Astrocyte (in vitro differentiated cells and primary cell): ENCODE measurements around the gene ALG14. TPM values are rescaled to one million over a fixed set of nuclear protein-coding genes. Genes with fewer than 3 reads are reported as not detected.
"Not testable (repeated sequence)": the region's sequence is repeated elsewhere in the genome, so short reads cannot be mapped to it uniquely, and the experiment has no call there.

Experiments used
- DNase-seq: peaks from one replicate; pipeline ENCODE4 v3.0.0-alpha.2; 2010; ENCODE audit warnings: low read depth
- FAIRE-seq: peaks from 2 replicates; lab custom pipeline; 2011; peaks lifted over from hg19 to GRCh38; lab: Jason Lieb, UNC
- H2AFZ ChIP-seq: 2 replicates; pipeline ENCODE4 v1.6.0; 2012; ENCODE audit warnings: low read depth, low read length, inconsistent platforms
- H3K27ac ChIP-seq: 2 replicates; pipeline ENCODE4 v1.5.1; 2011; ENCODE audit warnings: low read depth, low read length, inconsistent platforms
- H3K27me3 ChIP-seq: 2 replicates; pipeline ENCODE4 v1.6.0; 2011; ENCODE audit warnings: low read length, inconsistent platforms; ENCODE audit not compliant: insufficient read depth
- H3K36me3 ChIP-seq: 2 replicates; pipeline ENCODE4 v1.5.1; 2011; ENCODE audit warnings: low read length, inconsistent platforms; ENCODE audit not compliant: insufficient read depth
- H3K4me1 ChIP-seq: 2 replicates; pipeline ENCODE4 v1.5.1; 2011; ENCODE audit warnings: low read length, inconsistent platforms; ENCODE audit not compliant: insufficient read depth
- H3K4me2 ChIP-seq: 2 replicates; pipeline ENCODE4 v1.6.0; 2012; ENCODE audit warnings: low read length, inconsistent platforms
- H3K4me3 ChIP-seq: 2 replicates; pipeline ENCODE4 v1.5.1; 2011; ENCODE audit warnings: low read depth, mild to moderate bottlenecking, low read length, inconsistent platforms; ENCODE audit not compliant: insufficient read depth
- H3K79me2 ChIP-seq: 2 replicates; pipeline ENCODE4 v1.6.0; 2012; ENCODE audit warnings: mild to moderate bottlenecking, low read length, inconsistent platforms; ENCODE audit not compliant: insufficient read depth
- H3K9ac ChIP-seq: 2 replicates; pipeline ENCODE4 v1.6.0; 2012; ENCODE audit warnings: mild to moderate bottlenecking, low read length, inconsistent platforms
- H3K9me3 ChIP-seq: 2 replicates; pipeline ENCODE4 v1.5.1; 2012; ENCODE audit warnings: low read depth, mild to moderate bottlenecking, low read length, inconsistent platforms; ENCODE audit not compliant: insufficient read depth
- H4K20me1 ChIP-seq: 2 replicates; pipeline ENCODE4 v1.6.0; 2012; ENCODE audit warnings: low read length, inconsistent platforms; ENCODE audit not compliant: insufficient read depth
- H3K27ac Mint-ChIP-seq: one replicate; pipeline ENCODE4 v1.8.0; 2021; ENCODE audit warnings: mild to moderate bottlenecking, mixed read lengths; ENCODE audit not compliant: unreplicated experiment
- H3K27me3 Mint-ChIP-seq: one replicate; pipeline ENCODE4 v1.8.0; 2021; ENCODE audit warnings: low read depth, mixed read lengths; ENCODE audit not compliant: unreplicated experiment
- H3K36me3 Mint-ChIP-seq: one replicate; pipeline ENCODE4 v1.8.0; 2021; ENCODE audit warnings: low read depth, mixed read lengths; ENCODE audit not compliant: unreplicated experiment
- H3K4me1 Mint-ChIP-seq: one replicate; pipeline ENCODE4 v1.8.0; 2021; ENCODE audit warnings: low read depth, mixed read lengths; ENCODE audit not compliant: unreplicated experiment
- H3K4me3 Mint-ChIP-seq: one replicate; pipeline ENCODE4 v1.8.0; 2021; ENCODE audit warnings: mild to moderate bottlenecking, moderate library complexity, mixed read lengths; ENCODE audit not compliant: unreplicated experiment
- H3K9me3 Mint-ChIP-seq: one replicate; pipeline ENCODE4 v1.8.0; 2021; ENCODE audit warnings: mild to moderate bottlenecking, mixed read lengths; ENCODE audit not compliant: unreplicated experiment
- EZH2 ChIP-seq: IDR thresholded peaks from 2 replicates; pipeline ENCODE4 v1.6.1; 2012; ENCODE audit warnings: mild to moderate bottlenecking, low read length, inconsistent platforms; ENCODE audit not compliant: insufficient read depth
- total RNA-seq: library from RNA; stranded (reverse); gene quantifications from 2 replicates; pipeline ENCODE4 v1.2.1, GENCODE V29; 2021
- TF ChIP-seq, protein P1 (sequence below): IDR thresholded peaks from 2 replicates; pipeline ENCODE4 v1.5.1; 2011; ENCODE audit warnings: low read depth, mild to moderate bottlenecking, inconsistent platforms, low read length, moderate library complexity; ENCODE audit not compliant: insufficient read depth

The ALG14 gene
- total RNA-seq, 1 donor from 2014 or later: 6.9 TPM

DNA sequence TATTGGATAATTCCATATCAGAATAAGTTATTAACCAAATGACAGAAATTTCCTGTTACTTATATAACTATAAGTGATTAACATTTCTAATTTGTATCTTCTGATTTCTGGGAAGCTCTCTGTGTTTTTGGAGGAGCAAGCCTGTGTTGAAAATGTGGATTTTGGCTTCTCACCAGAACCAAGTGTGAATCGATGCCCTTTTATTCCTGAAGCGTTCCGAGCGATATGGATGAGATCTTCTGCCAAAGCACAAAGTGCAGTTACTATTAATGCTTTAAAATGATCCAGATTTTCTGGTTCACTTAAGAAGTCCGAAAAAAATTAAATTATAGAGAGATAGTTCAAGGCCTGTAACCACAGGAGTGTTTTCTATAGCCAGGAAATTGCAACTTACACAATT, 22.8 kb downstream of the ALG14 start:
- Histone ChIP-seq H3K4me2 (no peak overlapping the region), H4K20me1 (no peaks in the 10 kb centered on the region), H3K9ac (no peak overlapping the region), H3K9me3 (no peaks in the 10 kb centered on the region), H2AFZ (no peak overlapping the region), H3K4me1 (no peaks in the 10 kb centered on the region), H3K27me3 (no peaks in the 10 kb centered on the region), H3K36me3 (no peaks in the 10 kb centered on the region), H3K4me3 (no peak overlapping the region), H3K79me2 (no peaks in the 10 kb centered on the region), H3K27ac (no peak overlapping the region)
- H3K27me3 Mint-ChIP-seq: no peaks in the 10 kb centered on the region
- no peaks in the 10 kb centered on the region for H3K9me3 Mint-ChIP-seq
- no peak overlapping the region for H3K4me3 Mint-ChIP-seq
- no peak for FAIRE-seq
- no peak for DNase-seq
- no peak overlapping the region for H3K27ac Mint-ChIP-seq
- no peaks in the 10 kb centered on the region for H3K36me3 Mint-ChIP-seq
- H3K4me1 Mint-ChIP-seq: no peaks in the 10 kb centered on the region
- TF ChIP-seq EZH2: no peak
- TF ChIP-seq, protein P1, sequence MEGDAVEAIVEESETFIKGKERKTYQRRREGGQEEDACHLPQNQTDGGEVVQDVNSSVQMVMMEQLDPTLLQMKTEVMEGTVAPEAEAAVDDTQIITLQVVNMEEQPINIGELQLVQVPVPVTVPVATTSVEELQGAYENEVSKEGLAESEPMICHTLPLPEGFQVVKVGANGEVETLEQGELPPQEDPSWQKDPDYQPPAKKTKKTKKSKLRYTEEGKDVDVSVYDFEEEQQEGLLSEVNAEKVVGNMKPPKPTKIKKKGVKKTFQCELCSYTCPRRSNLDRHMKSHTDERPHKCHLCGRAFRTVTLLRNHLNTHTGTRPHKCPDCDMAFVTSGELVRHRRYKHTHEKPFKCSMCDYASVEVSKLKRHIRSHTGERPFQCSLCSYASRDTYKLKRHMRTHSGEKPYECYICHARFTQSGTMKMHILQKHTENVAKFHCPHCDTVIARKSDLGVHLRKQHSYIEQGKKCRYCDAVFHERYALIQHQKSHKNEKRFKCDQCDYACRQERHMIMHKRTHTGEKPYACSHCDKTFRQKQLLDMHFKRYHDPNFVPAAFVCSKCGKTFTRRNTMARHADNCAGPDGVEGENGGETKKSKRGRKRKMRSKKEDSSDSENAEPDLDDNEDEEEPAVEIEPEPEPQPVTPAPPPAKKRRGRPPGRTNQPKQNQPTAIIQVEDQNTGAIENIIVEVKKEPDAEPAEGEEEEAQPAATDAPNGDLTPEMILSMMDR: no peak

DNA sequence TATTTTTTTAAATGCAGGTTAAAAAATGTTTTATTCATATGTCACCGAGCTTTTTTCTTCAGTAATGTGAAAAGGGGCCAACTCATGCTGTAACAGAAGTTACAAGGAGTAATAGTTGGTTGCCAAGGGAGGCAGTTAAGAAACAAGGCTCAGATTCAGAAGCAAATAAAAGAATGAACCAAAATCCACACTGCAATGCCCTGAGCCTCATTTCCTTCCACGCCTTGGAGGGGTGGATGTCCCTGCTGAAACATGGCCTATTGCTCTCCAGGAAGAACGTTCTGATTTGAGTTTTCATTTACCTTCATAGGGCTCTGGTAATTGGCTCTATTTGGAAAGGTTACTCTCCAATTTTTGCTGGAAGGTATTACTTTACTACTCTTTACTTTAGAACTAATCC, 24.4 kb downstream of the ALG14 start:
- no peak overlapping the region for H2AFZ ChIP-seq
- FAIRE-seq: no peak
- H3K36me3 Mint-ChIP-seq: no peaks in the 10 kb centered on the region

DNA sequence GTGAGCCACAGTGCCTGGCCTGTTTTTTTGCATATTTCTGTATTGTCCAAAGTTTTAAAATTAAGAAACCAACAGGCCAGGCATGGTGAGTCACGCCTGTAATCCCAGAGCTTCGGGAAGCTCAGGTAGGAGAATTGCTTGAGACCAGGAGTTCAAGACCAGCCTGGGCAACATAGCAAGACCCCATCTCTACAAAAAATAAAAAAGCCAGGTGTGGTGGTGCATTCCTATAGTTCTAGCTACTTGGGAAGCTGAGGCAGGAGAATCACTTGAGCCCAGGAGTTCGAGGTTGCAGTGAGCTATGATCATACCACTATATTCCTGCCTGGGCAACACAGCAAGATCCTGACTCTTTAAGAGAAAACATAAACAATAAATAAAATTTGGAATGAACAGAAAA, 25.1 kb downstream of the ALG14 start:
- FAIRE-seq, H3K27ac Mint-ChIP-seq: not testable (repeated sequence)

More for the DNA sequence above, 24.4 kb downstream of the ALG14 start:
- no peaks in the 10 kb centered on the region for H4K20me1 ChIP-seq
- no peak overlapping the region for H3K4me2 ChIP-seq
- no peaks in the 10 kb centered on the region for H3K27me3 ChIP-seq
- no peak overlapping the region for H3K27ac Mint-ChIP-seq
- no peak overlapping the region for H3K27ac ChIP-seq
- H3K4me3 ChIP-seq: no peak overlapping the region
- no peaks in the 10 kb centered on the region for H3K36me3 ChIP-seq
- H3K9me3 ChIP-seq: no peaks in the 10 kb centered on the region
- H3K4me1 Mint-ChIP-seq: no peaks in the 10 kb centered on the region
- H3K9ac ChIP-seq: no peak overlapping the region
- H3K79me2 ChIP-seq: no peaks in the 10 kb centered on the region
- H3K4me1 ChIP-seq: no peaks in the 10 kb centered on the region
- H3K27me3 Mint-ChIP-seq: no peaks in the 10 kb centered on the region
- no peak for DNase-seq
- H3K4me3 Mint-ChIP-seq: no peak overlapping the region
- TF ChIP-seq EZH2: no peak
- TF ChIP-seq, protein P1: no peak
- H3K9me3 Mint-ChIP-seq: no peaks in the 10 kb centered on the region

More for the DNA sequence above, 25.1 kb downstream of the ALG14 start:
- H3K4me3 ChIP-seq, H2AFZ ChIP-seq, H3K27me3 ChIP-seq, H3K4me2 ChIP-seq, H3K9ac ChIP-seq, H4K20me1 ChIP-seq, H3K36me3 Mint-ChIP-seq, H3K27me3 Mint-ChIP-seq, H3K4me3 Mint-ChIP-seq, DNase-seq, H3K36me3 ChIP-seq, H3K4me1 Mint-ChIP-seq, H3K9me3 Mint-ChIP-seq, H3K27ac ChIP-seq, H3K9me3 ChIP-seq, H3K79me2 ChIP-seq, H3K4me1 ChIP-seq: not testable (repeated sequence)
